Liver (tissue), 3 donors: ENCODE measurements around the gene AXIN1.

Experiments
- EGR1 ChIP-seq, 2 donors: IDR thresholded peaks; 2 replicates each; pipeline ENCODE4 v1.6.1; 2016 to 2018; ENCODE audit warnings: antibody characterized with exemption in 2 of 2, low read depth in 2 of 2
- GABPA ChIP-seq, 2 donors: IDR thresholded peaks in 1 of 2; conservative IDR thresholded peaks in 1 of 2; 2 replicates each; pipeline ENCODE4 v1.6.1; 2016; ENCODE audit warnings: antibody characterized with exemption in 2 of 2, mild to moderate bottlenecking in 1 of 2, moderate library complexity in 1 of 2
- HNF4G ChIP-seq: IDR thresholded peaks from 2 replicates; pipeline ENCODE4 v1.6.1; 2016; ENCODE audit warnings: antibody characterized with exemption
- JUND ChIP-seq, 2 donors: IDR thresholded peaks; 2 replicates each; pipeline ENCODE4 v1.6.1; 2016; ENCODE audit warnings: antibody characterized with exemption in 2 of 2
- RAD21 ChIP-seq, 2 donors: IDR thresholded peaks; 2 replicates each; pipeline ENCODE4 v1.6.1; 2016; ENCODE audit warnings: antibody characterized with exemption in 2 of 2, mild to moderate bottlenecking in 2 of 2
- RXRA ChIP-seq, 2 donors: IDR thresholded peaks; 2 replicates each; pipeline ENCODE4 v1.6.1; 2017 to 2018; ENCODE audit warnings: antibody characterized with exemption in 2 of 2, mild to moderate bottlenecking in 1 of 2
- TAF1 ChIP-seq: conservative IDR thresholded peaks from 2 replicates; pipeline ENCODE4 v1.6.1; 2016; ENCODE audit warnings: antibody characterized with exemption, mild to moderate bottlenecking
- YY1 ChIP-seq: IDR thresholded peaks from 2 replicates; pipeline ENCODE4 v1.6.1; 2016; ENCODE audit warnings: antibody characterized with exemption, mild to moderate bottlenecking
- TF ChIP-seq, protein P1 (sequence below): fragments of 150-350 bp; IDR thresholded peaks from 2 replicates; pipeline ENCODE4 v1.5.1; 2017; ENCODE audit warnings: improper control_type of control experiment, low read depth, low read length; ENCODE audit not compliant: missing input control
- TF ChIP-seq, protein P2 (sequence below): IDR thresholded peaks from 2 replicates; pipeline ENCODE4 v1.6.1; 2016; ENCODE audit warnings: antibody characterized with exemption, mild to moderate bottlenecking
- TF ChIP-seq, protein P3 (sequence below): IDR thresholded peaks from 2 replicates; pipeline ENCODE4 v1.6.1; 2016; ENCODE audit warnings: antibody characterized with exemption
- TF ChIP-seq, protein P4 (sequence below): IDR thresholded peaks from 2 replicates; pipeline ENCODE4 v1.6.1; 2016; ENCODE audit warnings: antibody characterized with exemption
- donor health status: healthy.
- donor health status: healthy.

DNA sequence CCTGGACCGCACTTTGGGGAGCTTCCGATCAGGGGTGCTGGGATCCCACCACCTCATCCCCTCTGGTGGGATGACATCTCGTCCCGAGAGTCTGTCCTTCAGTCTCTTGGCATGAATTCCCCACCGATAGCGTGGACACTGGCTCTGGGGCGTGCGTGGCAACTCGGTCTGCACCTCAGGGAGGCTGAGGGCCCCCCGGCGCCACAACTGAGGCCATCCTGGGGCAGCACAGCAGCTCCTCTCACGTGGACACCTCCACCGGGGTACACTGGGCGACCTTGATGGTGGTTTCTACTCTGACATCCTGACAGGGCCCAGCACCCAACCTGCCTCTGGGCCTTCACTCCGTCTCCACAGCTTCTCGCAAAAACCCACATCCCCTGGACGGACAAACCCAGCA is 61.0 kb downstream of the AXIN1 start:
- TF ChIP-seq TAF1, result no peak
- TF ChIP-seq, protein P1, sequence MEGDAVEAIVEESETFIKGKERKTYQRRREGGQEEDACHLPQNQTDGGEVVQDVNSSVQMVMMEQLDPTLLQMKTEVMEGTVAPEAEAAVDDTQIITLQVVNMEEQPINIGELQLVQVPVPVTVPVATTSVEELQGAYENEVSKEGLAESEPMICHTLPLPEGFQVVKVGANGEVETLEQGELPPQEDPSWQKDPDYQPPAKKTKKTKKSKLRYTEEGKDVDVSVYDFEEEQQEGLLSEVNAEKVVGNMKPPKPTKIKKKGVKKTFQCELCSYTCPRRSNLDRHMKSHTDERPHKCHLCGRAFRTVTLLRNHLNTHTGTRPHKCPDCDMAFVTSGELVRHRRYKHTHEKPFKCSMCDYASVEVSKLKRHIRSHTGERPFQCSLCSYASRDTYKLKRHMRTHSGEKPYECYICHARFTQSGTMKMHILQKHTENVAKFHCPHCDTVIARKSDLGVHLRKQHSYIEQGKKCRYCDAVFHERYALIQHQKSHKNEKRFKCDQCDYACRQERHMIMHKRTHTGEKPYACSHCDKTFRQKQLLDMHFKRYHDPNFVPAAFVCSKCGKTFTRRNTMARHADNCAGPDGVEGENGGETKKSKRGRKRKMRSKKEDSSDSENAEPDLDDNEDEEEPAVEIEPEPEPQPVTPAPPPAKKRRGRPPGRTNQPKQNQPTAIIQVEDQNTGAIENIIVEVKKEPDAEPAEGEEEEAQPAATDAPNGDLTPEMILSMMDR, result no peak
- no peak for TF ChIP-seq YY1
- no peak for TF ChIP-seq JUND (IDR thresholded peaks at IDR 0.05)
- TF ChIP-seq, protein P2, sequence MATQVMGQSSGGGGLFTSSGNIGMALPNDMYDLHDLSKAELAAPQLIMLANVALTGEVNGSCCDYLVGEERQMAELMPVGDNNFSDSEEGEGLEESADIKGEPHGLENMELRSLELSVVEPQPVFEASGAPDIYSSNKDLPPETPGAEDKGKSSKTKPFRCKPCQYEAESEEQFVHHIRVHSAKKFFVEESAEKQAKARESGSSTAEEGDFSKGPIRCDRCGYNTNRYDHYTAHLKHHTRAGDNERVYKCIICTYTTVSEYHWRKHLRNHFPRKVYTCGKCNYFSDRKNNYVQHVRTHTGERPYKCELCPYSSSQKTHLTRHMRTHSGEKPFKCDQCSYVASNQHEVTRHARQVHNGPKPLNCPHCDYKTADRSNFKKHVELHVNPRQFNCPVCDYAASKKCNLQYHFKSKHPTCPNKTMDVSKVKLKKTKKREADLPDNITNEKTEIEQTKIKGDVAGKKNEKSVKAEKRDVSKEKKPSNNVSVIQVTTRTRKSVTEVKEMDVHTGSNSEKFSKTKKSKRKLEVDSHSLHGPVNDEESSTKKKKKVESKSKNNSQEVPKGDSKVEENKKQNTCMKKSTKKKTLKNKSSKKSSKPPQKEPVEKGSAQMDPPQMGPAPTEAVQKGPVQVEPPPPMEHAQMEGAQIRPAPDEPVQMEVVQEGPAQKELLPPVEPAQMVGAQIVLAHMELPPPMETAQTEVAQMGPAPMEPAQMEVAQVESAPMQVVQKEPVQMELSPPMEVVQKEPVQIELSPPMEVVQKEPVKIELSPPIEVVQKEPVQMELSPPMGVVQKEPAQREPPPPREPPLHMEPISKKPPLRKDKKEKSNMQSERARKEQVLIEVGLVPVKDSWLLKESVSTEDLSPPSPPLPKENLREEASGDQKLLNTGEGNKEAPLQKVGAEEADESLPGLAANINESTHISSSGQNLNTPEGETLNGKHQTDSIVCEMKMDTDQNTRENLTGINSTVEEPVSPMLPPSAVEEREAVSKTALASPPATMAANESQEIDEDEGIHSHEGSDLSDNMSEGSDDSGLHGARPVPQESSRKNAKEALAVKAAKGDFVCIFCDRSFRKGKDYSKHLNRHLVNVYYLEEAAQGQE, result no peak
- TF ChIP-seq, protein P3, sequence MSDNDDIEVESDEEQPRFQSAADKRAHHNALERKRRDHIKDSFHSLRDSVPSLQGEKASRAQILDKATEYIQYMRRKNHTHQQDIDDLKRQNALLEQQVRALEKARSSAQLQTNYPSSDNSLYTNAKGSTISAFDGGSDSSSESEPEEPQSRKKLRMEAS, result no peak
- TF ChIP-seq RAD21 (IDR thresholded peaks at IDR 0.05), result no peak
- no peak for TF ChIP-seq RXRA (IDR thresholded peaks at IDR 0.05)
- TF ChIP-seq GABPA (IDR thresholded peaks at IDR 0.05 in 1 of 2, conservative IDR thresholded peaks at IDR 0.05 in 1 of 2), result no peak
- no peak for TF ChIP-seq EGR1 (IDR thresholded peaks at IDR 0.05; ENCODE audit: low read depth in 2 of 2)
- no peak for TF ChIP-seq HNF4G
- TF ChIP-seq, protein P4, sequence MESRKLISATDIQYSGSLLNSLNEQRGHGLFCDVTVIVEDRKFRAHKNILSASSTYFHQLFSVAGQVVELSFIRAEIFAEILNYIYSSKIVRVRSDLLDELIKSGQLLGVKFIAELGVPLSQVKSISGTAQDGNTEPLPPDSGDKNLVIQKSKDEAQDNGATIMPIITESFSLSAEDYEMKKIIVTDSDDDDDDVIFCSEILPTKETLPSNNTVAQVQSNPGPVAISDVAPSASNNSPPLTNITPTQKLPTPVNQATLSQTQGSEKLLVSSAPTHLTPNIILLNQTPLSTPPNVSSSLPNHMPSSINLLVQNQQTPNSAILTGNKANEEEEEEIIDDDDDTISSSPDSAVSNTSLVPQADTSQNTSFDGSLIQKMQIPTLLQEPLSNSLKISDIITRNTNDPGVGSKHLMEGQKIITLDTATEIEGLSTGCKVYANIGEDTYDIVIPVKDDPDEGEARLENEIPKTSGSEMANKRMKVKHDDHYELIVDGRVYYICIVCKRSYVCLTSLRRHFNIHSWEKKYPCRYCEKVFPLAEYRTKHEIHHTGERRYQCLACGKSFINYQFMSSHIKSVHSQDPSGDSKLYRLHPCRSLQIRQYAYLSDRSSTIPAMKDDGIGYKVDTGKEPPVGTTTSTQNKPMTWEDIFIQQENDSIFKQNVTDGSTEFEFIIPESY, result no peak
